Inflammatory macrophage treated with lipopolysaccharide for 4 hours (primary cell): Measurements from ENCODE around the gene GPR4.
A peak's percentile ranks its signal among the peaks of the same experiment; 100 is the strongest.
"Not testable (repeated sequence)": the region's sequence is repeated elsewhere in the genome, so short reads cannot be mapped to it uniquely, and the experiment has no call there.

Source experiments
- DNase-seq: peaks from one replicate; pipeline ENCODE4 v3.0.0-alpha.2; 2020

The GPR4 gene

GRCh38 chr19:45621976-45622503, 20.0 kb upstream of the GPR4 start:
- no peak for DNase-seq

- DNase-seq: no peak
Measured at GRCh38 chr19:45621389-45621788, 19.4 kb upstream of the GPR4 start.

GRCh38 chr19:45616704-45617017, 14.6 kb upstream of the GPR4 start:
- no peak for DNase-seq

GRCh38 chr19:45615795-45616703, 14.0 kb upstream of the GPR4 start:
- DNase-seq: peak; percentile 45

- DNase-seq: not testable (repeated sequence)
Measured at GRCh38 chr19:45615056-45615455, 13.0 kb upstream of the GPR4 start.

GRCh38 chr19:45613926-45614725, 12.1 kb upstream of the GPR4 start:
- peak; percentile 95 for DNase-seq

- no peak for DNase-seq
Measured at GRCh38 chr19:45608948-45609347, 6.9 kb upstream of the GPR4 start.

- DNase-seq: peak; percentile 43
Measured at GRCh38 chr19:45607071-45608029, 5.3 kb upstream of the GPR4 start.

- DNase-seq: no peak
Measured at GRCh38 chr19:45601115-45601514, 897 bp downstream of the GPR4 start.

GRCh38 chr19:45600340-45600885, 1.6 kb downstream of the GPR4 start:
- DNase-seq: no peak

GRCh38 chr19:45599286-45599685, 2.7 kb downstream of the GPR4 start:
- no peak for DNase-seq

- peak; percentile 22 for DNase-seq
Measured at GRCh38 chr19:45598267-45599001, 3.6 kb downstream of the GPR4 start.

GRCh38 chr19:45597425-45598111, 4.4 kb downstream of the GPR4 start:
- DNase-seq: no peak

- DNase-seq: no peak
Measured at GRCh38 chr19:45595814-45596213, 6.2 kb downstream of the GPR4 start.

GRCh38 chr19:45593520-45593919, 8.5 kb downstream of the GPR4 start:
- DNase-seq: no peak

GRCh38 chr19:45592366-45592765, 9.6 kb downstream of the GPR4 start:
- DNase-seq: no peak

- DNase-seq: no peak
Measured at GRCh38 chr19:45591638-45592005, 10.4 kb downstream of the GPR4 start.

- peak; percentile 42 for DNase-seq
Measured at GRCh38 chr19:45591004-45591637, 10.9 kb downstream of the GPR4 start.

- DNase-seq: no peak
Measured at GRCh38 chr19:45590300-45591003, 11.6 kb downstream of the GPR4 start.

- DNase-seq: no peak
Measured at GRCh38 chr19:45589768-45590167, 12.2 kb downstream of the GPR4 start.
